ENCODE results near the gene TXNDC5.
A peak's percentile ranks its signal among the peaks of the same experiment; 100 is the strongest.

The TXNDC5 gene

DNA sequence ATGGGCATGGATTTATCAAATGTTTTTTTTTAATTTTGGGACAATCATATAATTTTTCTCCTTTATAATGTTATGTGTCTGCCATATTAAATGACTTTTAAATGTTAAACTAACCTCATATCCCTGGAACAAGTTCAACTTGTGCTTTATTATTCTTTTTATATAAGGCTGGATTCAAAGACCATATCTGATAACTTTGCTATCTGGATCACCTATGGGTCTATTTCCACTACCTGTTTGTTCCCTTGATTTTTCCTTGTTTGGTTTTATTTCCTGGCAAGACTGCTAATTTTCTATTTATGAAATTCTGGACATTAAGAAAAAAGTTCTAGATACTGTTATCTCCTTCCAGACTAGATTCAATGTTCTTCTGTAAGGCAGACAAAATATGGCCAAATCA, 58.8 kb downstream of the TXNDC5 start:
- H3K4me3 ChIP-seq (ENCODE audit: control insufficient read depth, low read depth, low read length), result no peak overlapping the region
- no peak for TF ChIP-seq CTCF (conservative IDR thresholded peaks at IDR 0.05; ENCODE audit: control insufficient read depth, insufficient read depth, low read depth, low read length)
- no peak for DNase-seq (ENCODE audit: low read depth)

DNA sequence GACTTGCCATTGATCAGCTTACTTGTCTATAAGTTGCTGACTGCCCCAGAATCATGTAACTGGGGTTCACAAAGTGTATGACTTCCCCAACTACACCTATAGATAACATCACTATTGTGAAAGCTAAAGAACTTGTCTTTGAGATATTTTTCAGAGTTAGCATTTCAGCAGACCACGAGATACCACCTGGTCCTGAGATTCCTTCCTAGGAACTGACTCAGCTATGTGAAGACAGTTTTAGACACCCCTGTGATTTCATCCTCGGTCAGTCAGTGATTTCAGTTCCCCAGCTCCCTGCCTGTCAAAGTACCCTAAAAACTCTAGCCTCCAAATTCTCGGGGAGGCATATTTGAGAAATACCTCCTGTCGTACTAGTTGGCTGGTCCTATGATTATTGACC, 62.4 kb downstream of the TXNDC5 start:
- DNase-seq (ENCODE audit: low read depth), result no peak
- TF ChIP-seq CTCF (conservative IDR thresholded peaks at IDR 0.05; ENCODE audit: control insufficient read depth, insufficient read depth, low read depth, low read length), result no peak
- no peak overlapping the region for H3K4me3 ChIP-seq (ENCODE audit: control insufficient read depth, low read depth, low read length)

DNA sequence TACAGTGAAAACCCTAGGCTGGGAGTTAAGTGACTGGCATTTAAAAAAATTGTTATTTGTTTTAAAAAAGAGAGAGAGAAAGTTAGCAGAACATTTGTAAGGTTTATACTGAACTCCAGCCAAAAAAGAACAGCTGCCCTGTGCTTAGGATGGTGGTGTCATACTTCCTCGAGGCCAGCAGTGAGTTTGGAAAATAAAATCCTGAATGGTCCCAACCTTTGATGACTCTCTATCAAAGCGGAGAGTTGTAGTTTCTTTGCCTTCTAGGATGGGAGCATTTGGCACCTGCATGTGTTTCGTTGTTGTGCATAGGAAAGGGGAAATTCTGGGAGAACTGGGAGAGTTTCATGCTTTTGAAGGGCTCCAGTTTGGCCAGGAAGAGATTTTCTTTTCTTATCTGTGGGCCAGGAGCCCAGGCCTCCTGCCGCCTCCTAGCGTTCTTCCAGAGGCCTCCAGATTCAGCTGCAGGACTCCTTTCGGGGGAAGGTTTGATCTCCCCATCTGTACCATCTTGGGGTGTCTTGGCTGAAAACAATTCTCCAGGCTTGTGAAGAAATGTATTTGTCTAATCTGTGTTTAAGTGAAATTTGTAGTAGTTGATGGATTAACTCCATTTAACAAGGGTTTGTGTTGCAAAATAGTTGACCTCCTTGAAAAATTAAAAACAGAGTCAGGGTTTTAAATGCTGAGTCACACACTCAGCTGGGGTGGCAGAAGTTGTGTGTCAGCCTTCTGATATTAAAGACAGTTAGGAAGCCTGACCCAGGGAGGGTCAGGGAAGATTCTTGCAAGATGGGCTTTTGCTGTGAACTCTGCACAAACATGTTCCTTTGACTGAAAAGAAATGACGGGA, 63.4 kb downstream of the TXNDC5 start:
- peak; percentile 11 for TF ChIP-seq CTCF (conservative IDR thresholded peaks at IDR 0.05; ENCODE audit: control insufficient read depth, insufficient read depth, low read depth, low read length)
- H3K4me3 ChIP-seq (ENCODE audit: control insufficient read depth, low read depth, low read length), result no peak overlapping the region
- DNase-seq (ENCODE audit: low read depth), result peak; percentile 69

- TF ChIP-seq CTCF (conservative IDR thresholded peaks at IDR 0.05; ENCODE audit: control insufficient read depth, insufficient read depth, low read depth, low read length), result no peak
- DNase-seq (ENCODE audit: low read depth), result peak; percentile 44
Observed at GRCh38 chr6:7841781-7842468, 68.7 kb downstream of the TXNDC5 start.

DNA sequence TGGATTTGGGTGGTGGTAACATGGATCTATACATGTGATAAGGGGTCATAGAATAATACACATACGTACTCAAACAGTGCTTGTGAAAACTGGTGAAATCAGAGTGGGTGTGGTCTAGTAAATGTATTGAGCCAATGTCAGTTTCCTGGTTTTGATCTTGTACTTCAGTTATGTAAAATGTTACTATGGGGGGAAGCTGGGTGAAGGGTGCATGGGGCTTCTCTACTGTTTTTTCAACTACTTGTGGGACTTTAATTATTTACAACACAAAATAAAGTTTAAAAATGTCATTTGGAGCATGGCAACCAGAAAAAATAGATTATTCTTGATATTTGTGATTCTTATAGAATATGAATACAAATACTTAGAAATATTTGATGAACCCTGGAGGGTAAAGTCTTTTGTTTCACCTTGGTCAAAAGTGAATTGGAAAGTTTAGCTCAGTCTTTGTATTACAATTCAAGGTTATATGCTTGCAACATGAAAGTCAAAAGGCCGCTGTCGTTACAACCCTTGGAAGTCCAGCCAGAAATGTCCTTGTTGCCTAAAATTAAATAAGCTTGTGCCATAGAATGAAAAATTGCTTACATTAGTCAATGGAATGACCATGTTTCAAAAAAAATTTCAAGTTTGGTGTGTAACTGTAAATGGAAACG, 74.1 kb downstream of the TXNDC5 start:
- TF ChIP-seq CTCF (conservative IDR thresholded peaks at IDR 0.05; ENCODE audit: control insufficient read depth, insufficient read depth, low read depth, low read length), result no peak
- no peak overlapping the region for H3K4me3 ChIP-seq (ENCODE audit: control insufficient read depth, low read depth, low read length)
- no peak for DNase-seq (ENCODE audit: low read depth)

More at GRCh38 chr6:7841781-7842468, 68.7 kb downstream of the TXNDC5 start:
- H3K4me3 ChIP-seq (ENCODE audit: control insufficient read depth, low read depth, low read length), result no peak overlapping the region

- no peak for TF ChIP-seq CTCF (conservative IDR thresholded peaks at IDR 0.05; ENCODE audit: control insufficient read depth, insufficient read depth, low read depth, low read length)
- H3K4me3 ChIP-seq (ENCODE audit: control insufficient read depth, low read depth, low read length), result no peak overlapping the region
- DNase-seq (ENCODE audit: low read depth), result no peak
Observed at GRCh38 chr6:7833751-7834070, 76.9 kb downstream of the TXNDC5 start.

Data from fibroblast of mammary gland (primary cell).